Osteocyte (in vitro differentiated cells): Measurements from ENCODE around the gene FBRSL1. TPM values are rescaled to one million over a fixed set of nuclear protein-coding genes. Genes with fewer than 3 reads are reported as not detected.

Experiments used
- DNase-seq: peaks from one replicate; pipeline ENCODE4 v3.0.0; 2021; ENCODE audit warnings: mixed read lengths; ENCODE audit not compliant: unreplicated experiment; ENCODE audit errors: extremely low spot score
- H3K27ac Mint-ChIP-seq: one replicate; pipeline ENCODE4 v1.8.0; 2021; ENCODE audit warnings: mild to moderate bottlenecking, mixed read lengths; ENCODE audit not compliant: unreplicated experiment
- H3K27me3 Mint-ChIP-seq: one replicate; pipeline ENCODE4 v1.8.0; 2021; ENCODE audit warnings: mixed read lengths; ENCODE audit not compliant: unreplicated experiment
- H3K36me3 Mint-ChIP-seq: one replicate; pipeline ENCODE4 v1.8.0; 2021; ENCODE audit warnings: mixed read lengths; ENCODE audit not compliant: unreplicated experiment
- H3K4me1 Mint-ChIP-seq: one replicate; pipeline ENCODE4 v1.8.0; 2021; ENCODE audit warnings: mixed read lengths; ENCODE audit not compliant: unreplicated experiment
- H3K4me3 Mint-ChIP-seq: one replicate; pipeline ENCODE4 v1.8.0; 2021; ENCODE audit warnings: mild to moderate bottlenecking, moderate library complexity, mixed read lengths; ENCODE audit not compliant: unreplicated experiment
- H3K9me3 Mint-ChIP-seq: one replicate; pipeline ENCODE4 v1.8.0; 2021; ENCODE audit warnings: mixed read lengths; ENCODE audit not compliant: unreplicated experiment
- total RNA-seq: library from RNA; stranded (reverse); gene quantifications from 2 replicates; pipeline ENCODE4 v1.2.1, GENCODE V29; 2021
- TF ChIP-seq, protein P1 (sequence below): fragments of 200-600 bp; sonication (generic); IDR thresholded peaks from 2 replicates; pipeline ENCODE4 v1.5.0; 2021; ENCODE audit warnings: antibody characterized with exemption, mild to moderate bottlenecking, moderate library complexity

Gene FBRSL1
- total RNA-seq, 1 donor from 2014 or later = 46.2 TPM

- DNase-seq = no peak
- no peaks in the 10 kb centered on the region for H3K9me3 Mint-ChIP-seq
- H3K27me3 Mint-ChIP-seq = peaks cover 36% of the 10 kb centered on the region
- no peaks in the 10 kb centered on the region for H3K36me3 Mint-ChIP-seq
- H3K4me1 Mint-ChIP-seq = no peaks in the 10 kb centered on the region
- no peak overlapping the region for H3K4me3 Mint-ChIP-seq
- TF ChIP-seq, protein P1, sequence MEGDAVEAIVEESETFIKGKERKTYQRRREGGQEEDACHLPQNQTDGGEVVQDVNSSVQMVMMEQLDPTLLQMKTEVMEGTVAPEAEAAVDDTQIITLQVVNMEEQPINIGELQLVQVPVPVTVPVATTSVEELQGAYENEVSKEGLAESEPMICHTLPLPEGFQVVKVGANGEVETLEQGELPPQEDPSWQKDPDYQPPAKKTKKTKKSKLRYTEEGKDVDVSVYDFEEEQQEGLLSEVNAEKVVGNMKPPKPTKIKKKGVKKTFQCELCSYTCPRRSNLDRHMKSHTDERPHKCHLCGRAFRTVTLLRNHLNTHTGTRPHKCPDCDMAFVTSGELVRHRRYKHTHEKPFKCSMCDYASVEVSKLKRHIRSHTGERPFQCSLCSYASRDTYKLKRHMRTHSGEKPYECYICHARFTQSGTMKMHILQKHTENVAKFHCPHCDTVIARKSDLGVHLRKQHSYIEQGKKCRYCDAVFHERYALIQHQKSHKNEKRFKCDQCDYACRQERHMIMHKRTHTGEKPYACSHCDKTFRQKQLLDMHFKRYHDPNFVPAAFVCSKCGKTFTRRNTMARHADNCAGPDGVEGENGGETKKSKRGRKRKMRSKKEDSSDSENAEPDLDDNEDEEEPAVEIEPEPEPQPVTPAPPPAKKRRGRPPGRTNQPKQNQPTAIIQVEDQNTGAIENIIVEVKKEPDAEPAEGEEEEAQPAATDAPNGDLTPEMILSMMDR = no peak
- no peak overlapping the region for H3K27ac Mint-ChIP-seq
Measured at GRCh38 chr12:132447731-132448462, 42.1 kb upstream of the FBRSL1 start.

- Mint-ChIP-seq H3K9me3 (no peaks in the 10 kb centered on the region), H3K4me3 (no peak overlapping the region), H3K27ac (no peak overlapping the region), H3K27me3 (peaks cover 35% of the 10 kb centered on the region), H3K4me1 (peaks cover 2% of the 10 kb centered on the region), H3K36me3 (no peaks in the 10 kb centered on the region)
- no peak for DNase-seq
- TF ChIP-seq, protein P1 = no peak
Measured at GRCh38 chr12:132448463-132448820, 41.5 kb upstream of the FBRSL1 start.

DNA sequence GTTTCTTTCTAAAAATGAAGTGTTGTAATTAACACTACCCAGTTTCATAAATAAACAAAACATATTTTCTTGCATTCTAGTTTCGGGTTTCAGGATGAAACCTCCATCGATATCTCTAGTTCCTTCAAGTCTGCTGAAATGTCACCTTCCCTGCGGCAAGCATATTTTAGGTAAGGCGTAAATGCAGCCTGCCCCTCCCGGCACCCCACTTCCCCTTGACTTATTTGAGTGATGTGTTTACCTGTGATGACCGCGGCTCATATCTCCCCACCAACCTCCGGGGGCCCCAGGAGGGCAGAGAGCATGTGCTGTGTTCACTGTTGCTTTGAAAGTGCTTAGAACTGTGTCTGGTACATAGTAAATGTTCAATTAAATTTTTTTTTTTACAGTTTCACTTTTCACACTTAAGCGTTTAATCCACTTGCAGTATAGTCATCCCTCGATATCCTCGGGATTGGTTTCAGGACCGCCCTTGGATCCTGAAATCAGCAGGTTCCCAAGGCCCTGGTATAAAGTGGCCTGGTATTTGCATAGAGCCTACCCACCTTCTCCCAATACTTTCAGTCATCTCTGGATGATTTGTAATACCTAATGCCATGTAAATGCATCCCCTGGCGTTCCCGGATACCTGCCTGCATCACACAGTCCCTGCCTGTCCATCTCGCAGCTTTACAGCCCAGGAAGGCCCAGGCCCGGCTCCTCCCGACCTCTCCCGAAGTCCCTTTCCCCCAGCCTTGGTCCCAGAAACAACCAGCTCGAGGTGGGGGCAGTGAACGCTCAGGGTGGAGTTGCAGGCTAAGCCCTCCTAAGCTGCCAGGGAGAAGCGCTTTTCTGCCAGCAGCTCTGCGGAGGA, 40.2 kb upstream of the FBRSL1 start:
- Mint-ChIP-seq H3K4me3 (no peak overlapping the region), H3K27me3 (peaks cover 30% of the 10 kb centered on the region), H3K4me1 (peaks cover 4% of the 10 kb centered on the region), H3K27ac (no peak overlapping the region), H3K36me3 (no peaks in the 10 kb centered on the region), H3K9me3 (no peaks in the 10 kb centered on the region)
- TF ChIP-seq, protein P1 = no peak
- no peak for DNase-seq

DNA sequence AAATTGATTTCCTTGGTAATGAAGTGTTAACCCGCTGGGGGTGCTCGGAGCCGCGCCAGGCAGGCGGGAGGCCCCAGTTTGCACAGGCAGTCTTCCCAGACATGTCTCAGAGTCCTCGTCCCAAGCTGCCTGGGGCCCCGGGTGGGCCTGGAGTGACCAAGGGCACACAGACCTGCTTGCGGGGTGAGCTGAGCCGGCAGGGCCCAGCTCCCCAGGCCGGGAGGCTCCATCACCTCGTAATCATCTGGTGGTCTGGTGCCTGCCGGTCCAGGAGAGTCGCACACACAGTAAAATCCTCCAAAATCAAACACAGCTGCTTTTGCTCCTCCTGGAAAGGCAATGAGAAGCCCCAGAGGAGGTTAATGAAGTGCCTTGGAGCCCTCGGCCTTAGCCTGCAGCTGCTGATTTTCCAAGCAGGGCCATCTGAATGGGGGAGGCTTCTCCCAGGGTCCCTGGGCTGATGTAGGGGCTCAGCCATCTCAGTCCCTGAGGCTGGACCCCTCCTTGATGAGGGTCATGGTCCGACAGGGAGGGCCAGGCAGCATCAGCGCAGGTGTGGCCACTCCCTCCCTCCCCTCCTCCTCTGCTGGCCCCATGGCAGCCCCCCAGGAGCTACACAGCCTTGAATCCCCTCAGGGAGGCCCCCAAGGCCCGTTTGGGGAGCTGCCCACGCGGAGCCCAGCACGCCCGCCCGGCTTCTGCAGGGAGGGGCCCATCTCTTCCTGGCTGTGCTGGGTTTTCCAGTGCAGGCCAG, 39.4 kb upstream of the FBRSL1 start:
- H3K27me3 Mint-ChIP-seq = peaks cover 24% of the 10 kb centered on the region
- TF ChIP-seq, protein P1 = no peak
- no peak overlapping the region for H3K27ac Mint-ChIP-seq
- no peak overlapping the region for H3K4me3 Mint-ChIP-seq
- DNase-seq = no peak
- H3K36me3 Mint-ChIP-seq = no peaks in the 10 kb centered on the region
- H3K9me3 Mint-ChIP-seq = no peaks in the 10 kb centered on the region
- H3K4me1 Mint-ChIP-seq = peaks cover 4% of the 10 kb centered on the region
